NK-92 treated with Interleukin-12 subunit alpha and Interleukin-12 subunit beta, amount 100 ng/mL, for 24 hours (cell line): ENCODE measurements around the gene LDLRAP1.

Experiments
- DNase-seq: peaks from one replicate; lab custom pipeline; 2025; lab: John Stamatoyannopoulos, UW

The LDLRAP1 gene

GRCh38 chr1:25562928-25563283 is 19.5 kb downstream of the LDLRAP1 start:
- DNase-seq = no peak

GRCh38 chr1:25563330-25564215 is 20.2 kb downstream of the LDLRAP1 start:
- DNase-seq = no peak

GRCh38 chr1:25564777-25565574 is 21.6 kb downstream of the LDLRAP1 start:
- DNase-seq = no peak

GRCh38 chr1:25565626-25566025 is 22.2 kb downstream of the LDLRAP1 start:
- no peak for DNase-seq

GRCh38 chr1:25566176-25566729 is 22.8 kb downstream of the LDLRAP1 start:
- no peak for DNase-seq

GRCh38 chr1:25566730-25567341 is 23.4 kb downstream of the LDLRAP1 start:
- no peak for DNase-seq

- DNase-seq = no peak
These were observed 24.3 kb downstream of the LDLRAP1 start for GRCh38 chr1:25567710-25568089.

- no peak for DNase-seq
These were observed 24.9 kb downstream of the LDLRAP1 start for GRCh38 chr1:25568090-25568833.

- DNase-seq = peak; percentile 15
These were observed 25.6 kb downstream of the LDLRAP1 start for GRCh38 chr1:25568834-25569596.

- DNase-seq = no peak
These were observed 26.4 kb downstream of the LDLRAP1 start for GRCh38 chr1:25569597-25570396.

GRCh38 chr1:25570798-25571521 is 27.6 kb downstream of the LDLRAP1 start:
- DNase-seq = no peak

- DNase-seq = no peak
These were observed 28.1 kb downstream of the LDLRAP1 start for GRCh38 chr1:25571522-25571970.

GRCh38 chr1:25572107-25572506 is 28.7 kb downstream of the LDLRAP1 start:
- DNase-seq = no peak

GRCh38 chr1:25572708-25573590 is 29.5 kb downstream of the LDLRAP1 start:
- peak; percentile 19 for DNase-seq

- no peak for DNase-seq
These were observed 30.2 kb downstream of the LDLRAP1 start for GRCh38 chr1:25573591-25573930.

GRCh38 chr1:25573961-25574360 is 30.6 kb downstream of the LDLRAP1 start:
- no peak for DNase-seq

GRCh38 chr1:25575191-25575590 is 31.8 kb downstream of the LDLRAP1 start:
- no peak for DNase-seq

GRCh38 chr1:25576459-25577133 is 33.2 kb downstream of the LDLRAP1 start:
- DNase-seq = no peak
